HG03342 (cell line): ENCODE data around the gene ALDH1L1.

Experiments
- ATAC-seq: cut with Tn5 transposase; IDR thresholded peaks from one replicate; pipeline ENCODE4 v1.9.1; 2021; ENCODE audit warnings: mild to moderate bottlenecking, moderate library complexity; ENCODE audit not compliant: unreplicated experiment

The ALDH1L1 gene

GRCh38 chr3:126155819-126156218 lies 24.6 kb downstream of the ALDH1L1 start:
- ATAC-seq: no peak

DNA sequence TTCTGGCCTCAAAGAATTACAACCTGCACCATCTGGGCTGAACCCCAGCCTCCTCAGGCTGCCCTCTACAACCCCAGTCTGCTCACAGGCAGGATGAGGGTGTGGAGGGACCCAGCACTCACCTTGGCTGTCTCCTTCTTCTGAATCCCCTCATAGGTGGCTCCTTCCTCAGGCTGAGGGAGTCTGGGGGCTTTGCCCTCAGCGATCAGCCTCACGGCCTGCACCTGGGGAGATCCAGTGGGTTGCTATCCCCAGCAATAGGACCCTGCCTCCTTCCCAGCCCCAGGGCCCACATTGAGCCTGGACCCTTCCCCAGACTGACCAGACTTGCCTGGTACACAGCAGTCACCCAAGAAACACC lies 25.1 kb downstream of the ALDH1L1 start:
- no peak for ATAC-seq

DNA sequence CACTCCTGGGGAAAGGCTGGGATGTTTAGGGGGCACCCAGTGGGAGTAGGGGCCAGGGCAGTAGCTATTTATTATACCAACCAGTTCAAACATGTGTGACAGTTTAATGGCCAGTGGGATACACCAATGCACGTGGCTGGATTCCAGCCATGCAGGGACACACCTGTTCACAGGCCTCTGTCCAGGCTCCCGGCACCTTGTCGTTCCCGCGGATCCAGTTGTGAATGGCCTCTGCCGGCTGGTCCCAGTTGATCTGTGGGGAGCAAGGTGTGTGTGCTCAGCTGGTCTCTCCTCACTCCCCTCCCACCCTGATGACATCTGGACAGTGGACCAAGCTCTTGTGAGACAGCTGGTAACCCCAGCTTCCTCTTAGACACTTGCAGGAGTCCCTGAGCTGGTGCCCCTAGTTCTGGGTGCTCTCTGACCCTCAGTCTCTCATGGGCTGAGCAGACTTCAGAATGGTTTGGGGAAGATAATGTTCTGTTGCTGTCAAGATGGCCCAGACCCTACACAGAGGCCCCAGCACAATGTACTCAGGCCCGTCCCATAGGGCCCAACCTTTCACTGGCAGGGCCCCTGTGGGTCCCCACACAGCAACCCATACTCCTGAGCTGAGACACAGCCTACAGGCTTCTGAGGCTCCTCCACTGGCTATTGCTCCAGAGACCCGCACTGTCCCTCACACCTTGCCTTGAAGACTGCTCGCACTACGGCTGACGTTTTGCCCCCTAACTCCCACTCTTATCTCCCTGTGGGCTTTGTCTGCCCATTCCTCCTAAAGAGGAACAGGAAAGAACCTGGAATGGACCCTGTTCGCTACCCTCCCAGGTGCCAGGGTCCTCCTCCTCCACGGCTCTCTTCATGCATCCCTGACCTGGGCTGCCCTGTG lies 25.8 kb downstream of the ALDH1L1 start:
- ATAC-seq: no peak

DNA sequence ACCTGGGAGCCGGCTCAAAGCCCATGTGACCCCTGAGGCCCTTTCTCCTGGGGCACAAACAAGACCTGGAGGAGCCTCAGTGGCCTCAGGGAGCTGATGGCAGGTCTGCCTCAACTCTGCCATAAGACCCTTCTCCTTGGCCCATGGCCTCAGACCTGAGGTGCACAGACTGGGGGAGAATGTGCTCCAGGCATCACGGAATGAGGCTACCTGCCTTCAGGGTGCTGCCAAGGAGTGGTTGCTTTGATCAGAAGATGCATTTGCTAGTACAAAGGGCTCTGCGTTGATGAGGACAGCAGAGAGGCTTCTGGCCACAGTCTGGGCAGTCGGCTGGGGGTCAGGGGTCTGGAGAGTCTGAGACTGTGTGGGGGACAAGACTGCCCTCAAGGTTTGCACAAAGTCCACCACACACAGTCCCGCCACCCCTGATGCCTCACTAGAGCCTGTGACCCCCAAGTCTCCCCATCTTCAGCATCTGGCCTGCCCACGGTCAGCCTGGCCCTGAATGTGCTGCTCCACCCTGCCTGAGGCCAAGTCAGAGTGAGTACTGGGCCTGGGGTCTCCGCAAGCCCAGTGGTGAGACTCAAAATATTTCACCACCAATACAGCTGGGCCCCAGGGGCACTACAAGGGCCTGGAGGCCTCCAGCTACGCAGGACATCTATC lies 26.6 kb downstream of the ALDH1L1 start:
- no peak for ATAC-seq

- ATAC-seq: no peak
These were observed 27.3 kb downstream of the ALDH1L1 start for GRCh38 chr3:126152901-126153694.

DNA sequence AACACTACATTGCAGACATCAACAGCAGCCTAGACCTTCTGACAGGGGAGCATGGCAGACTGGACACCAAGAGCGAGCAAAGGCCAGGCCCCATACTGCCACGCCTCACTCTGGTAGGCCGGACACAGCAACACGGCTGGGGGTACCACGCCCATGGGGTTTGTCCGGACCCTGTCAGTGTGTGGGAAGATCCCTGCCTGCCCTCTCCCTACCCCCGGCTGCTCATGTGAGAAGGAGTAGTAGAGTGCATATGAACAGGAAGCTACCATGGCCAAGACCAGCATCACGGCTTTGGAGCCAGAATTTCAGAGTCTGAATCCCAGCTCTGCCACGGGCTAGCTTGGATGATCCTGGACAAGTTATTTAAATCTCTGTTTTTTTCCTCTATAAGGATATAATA lies 27.9 kb downstream of the ALDH1L1 start:
- ATAC-seq: no peak

GRCh38 chr3:126151562-126152302 lies 28.7 kb downstream of the ALDH1L1 start:
- ATAC-seq: no peak

GRCh38 chr3:126149960-126150515 lies 30.3 kb downstream of the ALDH1L1 start:
- no peak for ATAC-seq

- ATAC-seq: no peak
These were observed 31.0 kb downstream of the ALDH1L1 start for GRCh38 chr3:126149256-126149902.

DNA sequence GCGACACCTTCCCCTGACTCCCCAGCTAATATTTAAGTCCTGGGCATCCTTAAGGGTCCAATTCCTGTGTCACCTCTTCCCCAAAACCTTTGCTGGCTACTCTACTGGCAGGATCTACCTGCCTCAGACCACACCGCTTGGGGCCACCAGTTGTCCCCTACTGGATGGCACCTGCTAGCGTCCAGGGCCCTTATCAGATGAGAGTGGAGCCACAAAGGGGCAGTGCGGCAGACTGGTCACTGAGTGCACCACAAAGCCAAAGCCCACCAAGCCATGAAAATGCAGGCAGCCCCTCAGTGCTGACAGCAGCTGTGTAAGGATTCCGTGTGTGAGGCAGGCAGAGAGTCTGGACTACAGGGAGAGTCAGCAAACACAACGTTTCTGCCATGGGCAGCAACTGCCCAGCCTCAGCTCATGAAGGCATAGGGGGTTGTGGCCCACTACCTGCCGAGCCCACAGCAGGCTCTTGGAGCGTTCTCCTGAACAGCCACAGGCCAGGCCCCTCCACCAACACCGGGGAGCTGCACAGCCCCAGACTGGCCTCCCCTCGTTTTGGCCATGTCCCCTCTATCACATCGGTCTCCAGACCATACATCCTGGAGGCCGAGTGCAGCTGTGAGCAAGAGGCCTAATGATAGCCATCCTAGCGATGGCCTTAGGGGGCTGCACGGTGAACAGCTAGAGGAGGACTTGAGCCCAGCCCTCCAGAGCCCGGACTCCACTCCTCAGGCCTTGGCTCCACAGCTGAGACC lies 32.3 kb downstream of the ALDH1L1 start:
- ATAC-seq: no peak

- ATAC-seq: no peak
These were observed 33.0 kb downstream of the ALDH1L1 start for GRCh38 chr3:126147147-126147931.

DNA sequence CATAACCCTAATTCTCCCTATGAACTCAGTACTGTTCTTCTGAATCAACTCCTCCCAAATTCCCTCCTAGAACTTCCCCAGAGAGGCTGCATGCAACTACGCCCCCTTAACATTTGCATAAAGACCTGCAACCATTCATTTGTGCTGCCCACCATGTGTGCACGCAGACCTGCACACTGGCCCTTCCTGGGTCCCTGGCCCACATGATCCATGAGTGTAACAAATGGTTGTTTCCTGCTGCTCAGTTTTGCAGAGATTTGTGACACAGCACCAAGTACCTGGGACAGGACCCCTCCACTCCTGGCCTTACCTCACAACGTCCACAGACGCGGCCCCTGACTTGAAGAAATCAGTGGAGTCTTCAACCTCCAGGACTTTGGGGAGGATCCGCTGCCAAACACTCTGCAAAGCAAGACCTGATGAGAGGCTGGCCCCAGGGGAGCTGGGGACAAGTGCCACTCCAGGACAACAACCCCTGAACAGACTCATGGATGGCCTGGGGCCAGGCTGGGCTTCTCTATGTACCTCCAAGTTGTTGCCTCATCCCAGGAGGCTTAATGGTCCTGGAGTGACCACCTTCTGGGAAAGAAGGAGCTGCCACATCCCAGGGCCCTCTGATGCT lies 33.8 kb downstream of the ALDH1L1 start:
- no peak for ATAC-seq

GRCh38 chr3:126146034-126146433 lies 34.4 kb downstream of the ALDH1L1 start:
- no peak for ATAC-seq

GRCh38 chr3:126142652-126143051 lies 37.7 kb downstream of the ALDH1L1 start:
- no peak for ATAC-seq

DNA sequence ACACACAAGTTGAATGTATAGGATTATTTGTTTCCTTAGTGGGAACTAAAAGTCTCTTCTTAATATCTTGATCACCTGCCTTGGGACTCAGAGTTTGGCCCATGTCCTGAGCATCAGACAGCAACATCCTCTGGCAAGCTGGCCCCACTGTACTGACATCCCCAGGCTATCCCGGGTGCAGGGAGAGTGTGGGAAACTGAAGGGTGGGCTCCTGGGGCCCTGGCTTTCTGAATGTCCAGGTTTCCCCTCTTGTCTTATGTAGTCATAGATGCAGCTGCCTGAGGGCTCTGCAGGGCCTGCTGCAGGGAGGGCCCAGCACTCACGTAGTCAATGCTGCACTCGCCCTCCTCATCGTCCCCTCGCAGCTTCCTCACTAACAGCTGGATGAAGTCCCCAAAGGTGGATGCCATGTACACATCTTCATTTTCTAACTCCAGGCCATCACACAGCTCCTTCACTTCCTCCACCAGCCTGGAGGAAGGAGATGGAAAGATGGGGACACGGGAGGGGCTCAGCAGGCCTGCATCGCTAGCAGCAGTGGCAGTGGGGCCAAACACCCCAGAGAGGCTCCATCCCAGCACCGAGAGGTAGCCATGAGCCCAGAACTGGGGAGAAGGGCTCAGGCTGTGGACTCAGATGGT lies 42.8 kb downstream of the ALDH1L1 start:
- no peak for ATAC-seq

GRCh38 chr3:126136428-126137220 lies 43.8 kb downstream of the ALDH1L1 start:
- no peak for ATAC-seq
